ENCODE data around the gene RFTN1. TPM values are rescaled to one million over a fixed set of nuclear protein-coding genes. Genes with fewer than 3 reads are reported as not detected.

The RFTN1 gene
- total RNA-seq, 1 experiment from 2014 or later = 2.2 TPM

GRCh38 chr3:16361087-16361486 lies 152.4 kb downstream of the RFTN1 start:
- Mint-ChIP-seq H3K9me3 (no peaks in the 10 kb centered on the region; a peak in 1 of 5 replicates), H3K27ac (no peak overlapping the region), H3K4me3 (no peak overlapping the region), H3K27me3 (ENCODE audit: low read depth) (peaks cover 2% of the 10 kb centered on the region; the same call in 1 of the 2 replicates), H3K4me1 (peaks cover 5 to 7% of the 10 kb centered on the region in 2 experiments), H3K36me3 (ENCODE audit: insufficient read depth in 1 of 3, low read depth in 3 of 3) (no peaks in the 10 kb centered on the region)
- no peak overlapping the region for H2AK5ac ChIP-seq (ENCODE audit: insufficient read length, low read length)
- H3K14ac ChIP-seq (ENCODE audit: insufficient read depth, low read length) = no peak overlapping the region
- no peaks in the 10 kb centered on the region for H3K27me3 ChIP-seq (ENCODE audit: insufficient read depth, low read length)
- no peaks in the 10 kb centered on the region for H3K23me2 ChIP-seq (ENCODE audit: insufficient read length, low read depth, low read length, poor library complexity, severe bottlenecking)
- TF ChIP-seq CTCF (conservative IDR thresholded peaks at IDR 0.05) = no peak
- no peak overlapping the region for H3K4ac ChIP-seq (ENCODE audit: low read depth, low read length)
- no peaks in the 10 kb centered on the region for H3K9me3 ChIP-seq (ENCODE audit: control insufficient read depth, low read depth, low read length)
- no peak overlapping the region for H3K4me2 ChIP-seq (ENCODE audit: insufficient read depth, insufficient read length, low read length)
- H4K91ac ChIP-seq (ENCODE audit: insufficient read length, low read depth, low read length) = no peak overlapping the region
- H3K27ac ChIP-seq (ENCODE audit: insufficient read length, low read depth, low read length) = no peak overlapping the region
- H3T11ph ChIP-seq (ENCODE audit: low read length) = no peak overlapping the region
- H2BK12ac ChIP-seq (ENCODE audit: insufficient read length, low read depth, low read length) = no peak overlapping the region
- no peaks in the 10 kb centered on the region for H3K79me2 ChIP-seq (ENCODE audit: insufficient read depth, low read length)
- no peaks in the 10 kb centered on the region for H3K79me1 ChIP-seq (ENCODE audit: insufficient read depth, low read depth, low read length, poor library complexity, severe bottlenecking)
- H3K18ac ChIP-seq (ENCODE audit: insufficient read length, low read depth, low read length) = no peak overlapping the region
- no peak overlapping the region for H4K8ac ChIP-seq (replicated peaks; ENCODE audit: insufficient read length, low read depth, low read length)
- H2BK120ac ChIP-seq (ENCODE audit: low read depth, low read length, poor library complexity, severe bottlenecking) = no peak overlapping the region
- no peak overlapping the region for H2BK20ac ChIP-seq (ENCODE audit: low read depth, low read length, poor library complexity, severe bottlenecking)
- no peak overlapping the region for H3K9ac ChIP-seq (ENCODE audit: extremely low read depth, insufficient read length, low read length)
- H4K5ac ChIP-seq (ENCODE audit: insufficient read length, low read depth, low read length) = no peak overlapping the region
- no peak overlapping the region for H2AFZ ChIP-seq (ENCODE audit: low read length)
- DNase-seq = no peak
- H2BK5ac ChIP-seq (ENCODE audit: insufficient read length, low read length) = no peak overlapping the region
- H3K56ac ChIP-seq (ENCODE audit: insufficient read length, low read depth, low read length) = no peak overlapping the region
- no peak overlapping the region for H2BK15ac ChIP-seq (ENCODE audit: low read depth, low read length)
- H4K20me1 ChIP-seq (ENCODE audit: control insufficient read depth, insufficient read depth, insufficient read length) = no peaks in the 10 kb centered on the region
- H3K23ac ChIP-seq (ENCODE audit: insufficient read length, low read depth, low read length) = no peak overlapping the region
- H3K4me1 ChIP-seq (ENCODE audit: insufficient read depth, low read length) = no peaks in the 10 kb centered on the region
